Loucy (cell line): ENCODE results near the gene FAM13C.

Experiments
- H2AFZ ChIP-seq: fragments of 200-600 bp; sonication (generic); 2 replicates; pipeline ENCODE4 v1.6.0; 2016; ENCODE audit warnings: antibody characterized with exemption, mild to moderate bottlenecking, low read length, moderate library complexity
- H3F3A ChIP-seq: fragments of 200-600 bp; 2 replicates; pipeline ENCODE4 v1.6.0; 2016; ENCODE audit warnings: antibody characterized with exemption, low read depth, mild to moderate bottlenecking
- H3K27me3 ChIP-seq: fragments of 200-600 bp; sonication (generic); 2 replicates; pipeline ENCODE4 v1.6.1; 2014; ENCODE audit warnings: low read length, mild to moderate bottlenecking; ENCODE audit not compliant: insufficient read depth, poor library complexity, severe bottlenecking
- H3K36me3 ChIP-seq: fragments of 200-600 bp; sonication (generic); 2 replicates; pipeline ENCODE4 v1.6.1; 2016; ENCODE audit warnings: low read length; ENCODE audit not compliant: insufficient read depth
- H3K4me1 ChIP-seq: fragments of 200-600 bp; sonication (generic); 2 replicates; pipeline ENCODE4 v1.5.1; 2014; ENCODE audit warnings: low read length, mild to moderate bottlenecking; ENCODE audit not compliant: insufficient read depth, poor library complexity, severe bottlenecking
- H3K4me2 ChIP-seq: fragments of 200-600 bp; sonication (generic); 2 replicates; pipeline ENCODE4 v1.6.0; 2014; ENCODE audit warnings: antibody characterized with exemption, low read length, low read depth, mild to moderate bottlenecking; ENCODE audit not compliant: poor library complexity, severe bottlenecking
- H3K4me3 ChIP-seq: fragments of 200-600 bp; sonication (generic); 2 replicates; pipeline ENCODE4 v1.5.1; 2014; ENCODE audit warnings: low read length, mild to moderate bottlenecking, mixed read lengths; ENCODE audit not compliant: poor library complexity, severe bottlenecking
- H3K79me2 ChIP-seq: fragments of 200-600 bp; sonication (generic); 2 replicates; pipeline ENCODE4 v1.6.1; 2014; ENCODE audit warnings: low read length; ENCODE audit not compliant: insufficient read depth
- H3K9ac ChIP-seq: fragments of 200-600 bp; sonication (generic); 2 replicates; pipeline ENCODE4 v1.6.0; 2014; ENCODE audit warnings: mild to moderate bottlenecking, low read depth, low read length, moderate library complexity; ENCODE audit not compliant: poor library complexity, severe bottlenecking
- H3K9me2 ChIP-seq: fragments of 200-600 bp; sonication (generic); replicated peaks from 2 replicates; pipeline ENCODE4 v1.6.1; 2016; ENCODE audit warnings: low read depth, low read length, mixed read lengths
- H3K9me3 ChIP-seq: fragments of 200-600 bp; sonication (generic); 2 replicates; pipeline ENCODE4 v1.6.1; 2014; ENCODE audit warnings: mild to moderate bottlenecking, antibody characterized with exemption, low read length, low read depth; ENCODE audit not compliant: insufficient read depth
- H4K20me1 ChIP-seq: fragments of 200-600 bp; sonication (generic); 2 replicates; pipeline ENCODE4 v1.6.0; 2014; ENCODE audit warnings: antibody characterized with exemption, low read length, mild to moderate bottlenecking; ENCODE audit not compliant: insufficient read depth, poor library complexity, severe bottlenecking
- CTCF ChIP-seq: fragments of 200-600 bp; sonication (generic); conservative IDR thresholded peaks from 2 replicates; pipeline ENCODE4 v1.5.1; 2014; ENCODE audit warnings: mild to moderate bottlenecking, antibody characterized with exemption, low read length
- EZH2phosphoT487 ChIP-seq: fragments of 200-600 bp; IDR thresholded peaks from 2 replicates; pipeline ENCODE4 v1.6.1; 2018; ENCODE audit warnings: antibody characterized with exemption, mild to moderate bottlenecking, moderate library complexity, borderline replicate concordance

FAM13C gene

GRCh38 chr10:59382831-59383295 lies 20.5 kb upstream of the FAM13C start:
- H3K4me1 ChIP-seq = no peaks in the 10 kb centered on the region
- no peaks in the 10 kb centered on the region for H3K9me2 ChIP-seq
- H3K36me3 ChIP-seq = no peaks in the 10 kb centered on the region
- no peak overlapping the region for H3K4me3 ChIP-seq
- no peaks in the 10 kb centered on the region for H3K79me2 ChIP-seq
- no peaks in the 10 kb centered on the region for H3F3A ChIP-seq
- no peak for TF ChIP-seq CTCF
- no peak for TF ChIP-seq EZH2phosphoT487
- H3K9me3 ChIP-seq = no peaks in the 10 kb centered on the region
- no peaks in the 10 kb centered on the region for H4K20me1 ChIP-seq
- H3K4me2 ChIP-seq = no peak overlapping the region
- H3K27me3 ChIP-seq = no peaks in the 10 kb centered on the region
- H3K9ac ChIP-seq = no peak overlapping the region
- H2AFZ ChIP-seq = no peak overlapping the region

- no peak overlapping the region for H3K4me3 ChIP-seq
- H3K36me3 ChIP-seq = no peaks in the 10 kb centered on the region
- no peak for TF ChIP-seq EZH2phosphoT487
- TF ChIP-seq CTCF = no peak
- H3K27me3 ChIP-seq = no peaks in the 10 kb centered on the region
- no peaks in the 10 kb centered on the region for H4K20me1 ChIP-seq
- no peak overlapping the region for H3K9ac ChIP-seq
- H3K9me3 ChIP-seq = no peaks in the 10 kb centered on the region
- H3K4me1 ChIP-seq = no peaks in the 10 kb centered on the region
- H3K4me2 ChIP-seq = no peak overlapping the region
- H3F3A ChIP-seq = no peaks in the 10 kb centered on the region
- no peaks in the 10 kb centered on the region for H3K79me2 ChIP-seq
- no peaks in the 10 kb centered on the region for H3K9me2 ChIP-seq
- H2AFZ ChIP-seq = no peak overlapping the region
Observed at GRCh38 chr10:59381687-59382086, 19.3 kb upstream of the FAM13C start.

- Histone ChIP-seq H3K79me2 (no peaks in the 10 kb centered on the region), H3K4me2 (no peak overlapping the region), H3K9me2 (no peaks in the 10 kb centered on the region), H3K4me3 (no peak overlapping the region), H4K20me1 (no peaks in the 10 kb centered on the region), H3K27me3 (no peaks in the 10 kb centered on the region), H2AFZ (no peak overlapping the region), H3K4me1 (no peaks in the 10 kb centered on the region), H3K36me3 (no peaks in the 10 kb centered on the region), H3K9me3 (no peaks in the 10 kb centered on the region), H3F3A (no peaks in the 10 kb centered on the region), H3K9ac (no peak overlapping the region)
- TF ChIP-seq CTCF (no peak), EZH2phosphoT487 (no peak)
Observed at GRCh38 chr10:59376846-59377245, 14.5 kb upstream of the FAM13C start.
